ENCODE results near the gene PHF2.
"Not testable (repeated sequence)": the region's sequence is repeated elsewhere in the genome, so short reads cannot be mapped to it uniquely, and the experiment has no call there.

PHF2 gene

DNA sequence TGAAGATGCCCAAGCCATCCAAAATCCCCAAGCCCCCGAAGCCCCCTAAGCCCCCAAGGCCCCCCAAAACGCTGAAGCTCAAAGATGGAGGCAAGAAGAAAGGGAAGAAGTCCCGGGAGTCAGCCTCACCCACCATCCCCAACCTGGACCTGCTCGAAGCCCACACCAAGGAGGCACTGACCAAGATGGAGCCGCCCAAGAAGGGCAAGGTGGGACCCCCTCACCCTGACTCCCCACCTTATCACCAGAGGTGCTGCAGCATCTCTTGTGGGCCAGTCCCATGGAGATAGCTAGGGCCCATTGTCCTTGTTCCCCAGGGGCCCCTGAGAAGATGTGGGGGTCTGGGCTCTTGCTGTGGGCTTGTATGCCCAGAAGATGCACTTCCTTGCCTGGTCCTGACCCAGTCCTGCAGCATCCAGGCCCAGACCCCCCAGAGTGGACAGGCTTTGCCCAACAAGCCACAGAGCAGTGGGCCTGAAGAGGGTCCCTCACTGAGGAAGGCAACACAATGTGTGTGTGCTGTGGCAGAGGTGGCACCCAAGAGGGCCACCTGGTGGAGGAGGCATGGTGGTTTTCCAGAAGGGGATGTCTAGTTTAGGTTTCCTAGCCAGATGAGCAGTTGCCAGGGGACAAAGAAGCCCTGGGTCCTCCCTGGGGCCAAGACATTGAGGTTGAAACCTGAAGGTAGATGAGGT lies 84.1 kb downstream of the PHF2 start:
- FAIRE-seq (no peak), DNase-seq (ENCODE audit: insufficient read length) (no peak)
- no peak for TF ChIP-seq POLR2A (IDR thresholded peaks at IDR 0.05; ENCODE audit: low read depth, low read length)

DNA sequence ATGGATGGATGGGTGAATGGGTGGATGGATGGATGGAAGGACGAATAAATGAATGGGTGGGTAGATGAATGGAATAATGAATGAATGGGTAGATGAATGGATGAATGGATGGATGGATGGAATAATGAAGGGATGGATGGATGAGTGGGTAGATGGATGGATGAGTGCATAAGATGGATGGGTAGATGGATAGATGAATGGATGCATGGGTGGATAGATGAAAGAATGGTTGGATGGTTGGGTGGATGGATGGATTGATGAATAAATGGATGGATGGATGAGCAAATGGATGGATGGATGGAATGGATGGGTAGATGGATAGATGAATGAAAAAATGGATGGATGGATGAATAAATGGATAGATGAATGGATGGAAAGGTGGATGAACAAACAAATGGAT lies 85.2 kb downstream of the PHF2 start:
- DNase-seq (ENCODE audit: insufficient read length): no peak
- FAIRE-seq: no peak
- TF ChIP-seq POLR2A (IDR thresholded peaks at IDR 0.05; ENCODE audit: low read depth, low read length) (no peak), POLR2AphosphoS5 (IDR thresholded peaks at IDR 0.05; ENCODE audit: low read depth, low read length) (no peak), TAF1 (IDR thresholded peaks at IDR 0.05; ENCODE audit: borderline replicate concordance, low read depth, low read length) (no peak)

DNA sequence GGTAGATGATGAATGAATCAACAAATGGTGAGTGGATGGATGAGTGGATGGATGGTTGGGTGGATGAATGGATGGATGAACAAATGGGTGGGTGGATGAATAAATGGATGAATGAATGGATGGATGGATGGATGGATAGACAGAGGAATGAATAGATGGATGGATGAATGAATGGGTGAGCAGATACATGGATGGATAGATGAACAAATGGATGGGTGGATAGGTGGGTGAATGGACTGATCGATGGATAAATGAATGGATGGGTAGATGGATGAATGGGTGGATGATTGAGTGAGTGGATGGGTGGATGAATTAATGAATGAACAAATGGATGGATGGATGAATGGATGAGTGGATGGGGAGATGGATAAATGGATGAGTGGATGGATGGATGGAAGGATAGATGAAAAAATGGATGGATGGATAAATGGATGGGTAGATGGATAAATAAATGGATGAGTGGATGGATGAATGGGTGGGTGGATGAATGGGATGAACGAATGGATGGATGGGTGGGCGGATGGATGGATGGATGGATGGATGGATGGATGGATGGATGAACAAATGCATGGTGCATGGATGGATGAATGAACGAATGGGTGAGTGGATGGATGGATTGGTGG lies 85.7 kb downstream of the PHF2 start:
- FAIRE-seq: no peak
- no peak for DNase-seq (ENCODE audit: insufficient read length)
- no peak for TF ChIP-seq POLR2AphosphoS5 (IDR thresholded peaks at IDR 0.05; ENCODE audit: low read depth, low read length)
- TF ChIP-seq POLR2A (IDR thresholded peaks at IDR 0.05; ENCODE audit: low read depth, low read length): no peak
- TF ChIP-seq TAF1 (IDR thresholded peaks at IDR 0.05; ENCODE audit: borderline replicate concordance, low read depth, low read length): no peak

DNA sequence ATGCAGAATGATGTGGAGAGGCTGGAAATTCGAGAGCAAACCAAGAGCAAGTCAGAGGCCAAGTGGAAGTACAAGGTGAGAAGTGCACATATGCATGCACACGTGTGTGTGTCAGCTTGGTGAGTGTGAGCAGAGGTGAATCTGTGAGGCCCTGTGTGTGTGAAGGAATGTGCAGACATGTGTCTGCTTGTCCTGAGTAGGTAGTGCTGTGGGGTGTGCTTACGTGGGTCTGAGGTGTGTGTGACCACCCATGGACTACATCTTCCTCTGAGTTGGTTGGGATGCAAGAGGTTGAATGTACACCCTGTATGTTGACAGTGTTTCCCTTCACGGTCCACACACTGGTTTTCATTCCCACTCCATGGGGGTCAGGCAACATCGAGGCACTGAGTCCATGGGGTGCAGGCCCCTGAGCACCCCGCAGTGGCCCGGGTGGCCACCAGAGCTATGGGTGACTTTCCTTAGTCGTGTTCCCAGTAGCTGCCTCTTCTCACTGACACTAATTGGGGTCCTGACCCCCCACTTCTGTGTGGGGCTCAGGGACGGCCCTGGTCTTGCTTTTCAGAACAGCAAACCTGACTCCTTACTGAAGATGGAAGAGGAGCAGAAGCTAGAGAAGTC lies 86.7 kb downstream of the PHF2 start:
- no peak for FAIRE-seq
- DNase-seq (ENCODE audit: insufficient read length): no peak
- no peak for TF ChIP-seq TAF1 (IDR thresholded peaks at IDR 0.05; ENCODE audit: borderline replicate concordance, low read depth, low read length)
- TF ChIP-seq POLR2AphosphoS5 (IDR thresholded peaks at IDR 0.05; ENCODE audit: low read depth, low read length): no peak
- TF ChIP-seq POLR2A (IDR thresholded peaks at IDR 0.05; ENCODE audit: low read depth, low read length): no peak

DNA sequence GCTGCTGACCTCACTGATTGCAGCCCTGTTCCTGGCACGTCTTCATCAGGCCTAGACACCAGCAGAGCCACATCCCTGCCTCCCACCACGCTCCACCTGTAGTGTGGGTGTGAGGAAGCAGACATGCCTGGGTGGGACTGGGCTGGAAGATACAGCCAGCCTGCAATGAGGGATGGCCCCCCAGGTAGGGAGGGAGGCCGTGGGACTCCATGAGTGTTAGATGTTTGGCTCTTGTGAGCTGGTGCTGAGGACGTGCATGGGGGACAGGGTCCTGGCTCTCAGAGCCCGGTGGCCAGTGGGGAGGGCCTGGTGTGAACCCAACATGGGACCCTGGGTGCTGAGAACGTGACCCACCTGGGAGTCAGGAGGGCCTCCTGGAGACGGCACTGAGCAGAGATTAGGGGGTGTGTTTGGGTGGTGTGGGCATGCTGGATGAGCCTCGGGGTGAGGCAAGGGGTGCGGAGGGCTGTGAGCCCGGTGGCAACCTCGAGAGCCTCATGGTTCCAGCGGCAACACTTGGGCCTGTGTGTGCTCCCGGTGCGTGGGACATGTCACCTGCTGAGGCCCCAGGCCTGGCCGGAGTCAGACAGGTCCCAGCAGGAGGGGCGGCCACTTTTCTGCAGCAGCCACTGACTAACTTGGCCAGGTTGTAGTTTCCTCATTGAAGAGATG lies 87.6 kb downstream of the PHF2 start:
- FAIRE-seq (no peak), DNase-seq (ENCODE audit: insufficient read length) (no peak)
- TF ChIP-seq POLR2AphosphoS5 (IDR thresholded peaks at IDR 0.05; ENCODE audit: low read depth, low read length) (no peak), TAF1 (IDR thresholded peaks at IDR 0.05; ENCODE audit: borderline replicate concordance, low read depth, low read length) (no peak), POLR2A (IDR thresholded peaks at IDR 0.05; ENCODE audit: low read depth, low read length) (no peak)

DNA sequence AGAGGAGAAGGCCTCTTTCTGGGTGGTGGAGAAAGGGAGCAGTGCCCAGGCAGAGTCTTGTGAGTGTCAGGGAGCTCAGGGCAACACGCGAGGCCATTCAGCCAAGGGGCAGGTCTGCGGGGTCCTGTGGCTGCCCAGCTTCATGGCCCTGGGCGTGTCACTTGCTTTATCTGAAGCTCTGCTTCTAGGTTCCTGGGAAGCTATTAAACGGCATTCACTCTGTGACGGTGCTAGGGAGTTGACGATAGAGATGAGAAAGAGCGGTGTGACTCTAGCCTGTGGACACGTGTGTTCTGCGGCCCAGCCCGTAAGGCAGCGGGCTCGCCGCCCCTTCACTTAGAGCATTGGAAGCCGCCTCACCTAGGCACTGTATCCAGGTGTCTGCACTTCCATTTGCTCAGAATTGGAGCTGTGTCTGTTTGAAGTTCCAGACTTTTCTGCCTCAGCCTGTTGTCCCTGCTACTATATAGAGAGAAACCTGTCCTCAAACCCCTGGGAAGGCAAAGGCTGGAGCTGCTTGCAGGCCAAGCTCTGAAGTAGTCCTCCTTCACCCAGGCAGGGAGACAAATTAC lies 88.3 kb downstream of the PHF2 start:
- no peak for DNase-seq (ENCODE audit: insufficient read length)
- FAIRE-seq: no peak
- TF ChIP-seq POLR2A (IDR thresholded peaks at IDR 0.05; ENCODE audit: low read depth, low read length) (no peak), TAF1 (IDR thresholded peaks at IDR 0.05; ENCODE audit: borderline replicate concordance, low read depth, low read length) (no peak), POLR2AphosphoS5 (IDR thresholded peaks at IDR 0.05; ENCODE audit: low read depth, low read length) (no peak)

DNA sequence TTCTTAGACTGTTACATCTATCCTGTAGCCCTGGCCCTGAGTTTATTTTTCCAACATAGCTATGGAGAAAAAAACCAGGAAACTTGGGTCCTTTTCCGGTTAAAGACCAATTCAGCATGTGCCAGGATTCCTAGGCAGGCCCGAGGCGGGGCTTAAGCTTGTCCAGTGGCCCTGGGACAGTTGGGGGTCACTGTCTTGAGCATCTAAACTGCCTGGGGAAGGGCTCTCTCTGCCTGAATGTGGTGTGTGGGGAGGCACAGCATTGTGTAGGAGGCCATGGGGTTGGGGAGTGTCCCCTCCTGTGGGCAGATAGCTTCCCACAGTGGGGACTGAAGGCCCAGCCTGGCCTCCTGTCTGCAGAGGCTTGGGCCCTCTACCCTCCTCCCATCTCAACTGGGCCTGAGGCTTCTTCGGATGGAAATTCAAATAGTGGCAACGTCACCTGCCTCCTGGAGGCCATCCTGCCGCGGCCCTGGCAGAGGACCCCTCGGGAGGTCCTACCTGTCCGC lies 88.8 kb downstream of the PHF2 start:
- TF ChIP-seq TAF1 (IDR thresholded peaks at IDR 0.05; ENCODE audit: borderline replicate concordance, low read depth, low read length): no peak
- no peak for TF ChIP-seq POLR2A (IDR thresholded peaks at IDR 0.05; ENCODE audit: low read depth, low read length)
- TF ChIP-seq POLR2AphosphoS5 (IDR thresholded peaks at IDR 0.05; ENCODE audit: low read depth, low read length): no peak
- no peak for FAIRE-seq

DNA sequence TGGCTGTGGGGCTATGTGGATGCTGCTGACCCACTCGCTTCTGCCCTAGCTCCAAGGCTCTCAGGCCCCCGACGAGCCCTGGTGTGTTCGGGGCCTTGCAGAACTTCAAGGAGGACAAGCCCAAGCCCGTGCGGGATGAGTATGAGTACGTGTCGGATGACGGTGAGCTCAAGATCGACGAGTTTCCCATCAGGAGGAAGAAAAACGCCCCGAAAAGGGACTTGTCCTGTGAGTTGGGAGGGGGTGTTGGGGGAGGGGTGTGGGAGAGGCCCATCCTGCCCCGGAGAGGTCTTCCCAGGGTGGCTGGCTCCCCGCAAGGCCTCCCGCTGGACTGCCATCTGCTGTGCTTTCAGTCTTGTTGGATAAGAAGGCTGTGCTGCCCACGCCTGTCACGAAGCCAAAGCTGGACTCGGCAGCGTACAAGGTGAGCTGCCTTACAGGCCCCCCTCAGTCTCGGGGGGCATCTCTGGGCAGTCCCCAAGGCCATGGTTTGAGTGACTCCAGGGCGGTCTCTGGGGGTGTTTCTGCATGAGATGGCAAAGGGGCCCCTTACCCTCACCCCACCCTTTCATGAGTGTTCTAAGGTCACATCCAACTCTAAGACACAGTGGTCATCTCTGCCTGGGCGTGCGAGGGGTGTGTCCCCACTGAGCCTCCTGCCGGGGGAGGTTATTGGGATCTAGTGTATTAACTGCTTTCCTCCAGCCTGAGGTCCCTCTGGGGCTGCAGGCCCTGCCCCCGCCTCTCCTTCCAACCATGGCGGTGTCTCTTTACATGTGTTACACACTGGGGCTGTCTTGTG lies 89.5 kb downstream of the PHF2 start:
- DNase-seq (ENCODE audit: insufficient read length) (no peak), FAIRE-seq (no peak)
- TF ChIP-seq TAF1 (IDR thresholded peaks at IDR 0.05; ENCODE audit: borderline replicate concordance, low read depth, low read length) (no peak), POLR2AphosphoS5 (IDR thresholded peaks at IDR 0.05; ENCODE audit: low read depth, low read length) (no peak), POLR2A (IDR thresholded peaks at IDR 0.05; ENCODE audit: low read depth, low read length) (no peak)

More for the DNA sequence above, 88.8 kb downstream of the PHF2 start:
- no peak for DNase-seq (ENCODE audit: insufficient read length)

DNA sequence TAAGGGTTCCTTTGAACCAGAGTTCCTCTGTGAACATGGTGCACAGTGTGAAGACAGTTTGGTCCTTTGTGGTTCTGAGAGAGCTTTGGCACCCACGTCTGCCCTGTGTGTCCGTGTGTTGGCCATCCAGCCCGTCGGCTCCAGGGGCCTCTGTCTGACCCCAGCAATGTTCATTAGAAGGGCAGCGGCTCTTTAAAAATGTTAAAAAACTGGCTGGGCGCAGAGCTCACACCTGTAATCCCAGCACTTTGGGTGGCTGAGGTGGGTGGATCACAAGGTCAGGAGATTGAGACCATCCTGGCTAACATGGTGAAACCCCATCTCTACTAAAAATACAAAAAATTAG lies 90.0 kb downstream of the PHF2 start:
- FAIRE-seq; DNase-seq (ENCODE audit: insufficient read length): not testable (repeated sequence)

DNA sequence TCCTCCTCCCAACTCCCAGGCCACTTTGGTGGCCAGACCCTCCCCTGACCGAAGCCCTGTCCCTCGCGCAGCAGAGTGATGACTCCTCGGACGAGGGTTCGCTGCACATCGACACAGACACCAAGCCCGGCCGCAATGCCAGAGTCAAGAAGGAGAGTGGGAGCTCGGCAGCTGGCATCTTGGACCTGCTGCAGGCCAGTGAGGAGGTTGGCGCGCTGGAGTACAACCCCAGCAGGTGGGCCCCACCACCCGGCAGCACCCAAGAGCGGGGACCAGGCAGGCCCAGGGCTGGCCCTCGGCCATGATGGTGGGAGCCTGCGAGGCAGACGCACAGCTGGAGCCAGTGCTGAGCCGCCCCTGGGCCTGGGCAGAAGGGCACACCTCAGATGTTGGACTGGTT lies 90.6 kb downstream of the PHF2 start:
- no peak for DNase-seq (ENCODE audit: insufficient read length)
- no peak for TF ChIP-seq POLR2A (IDR thresholded peaks at IDR 0.05; ENCODE audit: low read depth, low read length)
- no peak for FAIRE-seq

DNA sequence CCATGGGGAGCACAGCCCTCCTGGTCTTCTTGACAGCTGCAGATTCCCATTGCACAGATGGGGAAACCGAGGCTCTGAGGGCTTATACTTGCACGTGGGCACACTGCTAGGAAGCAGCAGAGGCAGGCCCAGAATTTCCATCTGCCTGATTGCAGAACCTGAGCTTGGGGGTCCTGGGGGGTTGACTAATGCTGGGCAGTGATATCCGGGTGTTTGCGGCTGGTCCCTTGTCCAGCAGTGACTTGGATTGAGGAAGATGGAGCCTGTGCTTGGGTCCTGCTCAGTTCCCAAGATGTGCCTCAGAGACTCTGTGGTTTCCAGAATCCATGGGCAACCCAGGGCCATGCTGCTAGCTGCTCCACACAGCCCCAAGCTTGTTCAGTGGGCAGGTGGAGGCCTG lies 91.2 kb downstream of the PHF2 start:
- FAIRE-seq: no peak
- DNase-seq (ENCODE audit: insufficient read length): no peak
- TF ChIP-seq POLR2A (IDR thresholded peaks at IDR 0.05; ENCODE audit: low read depth, low read length) (no peak), TAF1 (IDR thresholded peaks at IDR 0.05; ENCODE audit: borderline replicate concordance, low read depth, low read length) (no peak), POLR2AphosphoS5 (IDR thresholded peaks at IDR 0.05; ENCODE audit: low read depth, low read length) (no peak)

Data from GM12892 (cell line).